ENCODE results near the gene EID2B.
A peak's percentile ranks its signal among the peaks of the same experiment; 100 is the strongest.

Gene EID2B, protein sequence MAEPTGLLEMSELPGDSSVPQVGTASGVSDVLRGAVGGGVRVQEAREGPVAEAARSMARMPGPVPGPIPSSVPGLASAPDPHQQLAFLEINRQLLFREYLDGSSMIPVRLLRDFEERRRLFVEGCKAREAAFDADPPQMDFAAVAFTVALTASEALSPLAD

DNA sequence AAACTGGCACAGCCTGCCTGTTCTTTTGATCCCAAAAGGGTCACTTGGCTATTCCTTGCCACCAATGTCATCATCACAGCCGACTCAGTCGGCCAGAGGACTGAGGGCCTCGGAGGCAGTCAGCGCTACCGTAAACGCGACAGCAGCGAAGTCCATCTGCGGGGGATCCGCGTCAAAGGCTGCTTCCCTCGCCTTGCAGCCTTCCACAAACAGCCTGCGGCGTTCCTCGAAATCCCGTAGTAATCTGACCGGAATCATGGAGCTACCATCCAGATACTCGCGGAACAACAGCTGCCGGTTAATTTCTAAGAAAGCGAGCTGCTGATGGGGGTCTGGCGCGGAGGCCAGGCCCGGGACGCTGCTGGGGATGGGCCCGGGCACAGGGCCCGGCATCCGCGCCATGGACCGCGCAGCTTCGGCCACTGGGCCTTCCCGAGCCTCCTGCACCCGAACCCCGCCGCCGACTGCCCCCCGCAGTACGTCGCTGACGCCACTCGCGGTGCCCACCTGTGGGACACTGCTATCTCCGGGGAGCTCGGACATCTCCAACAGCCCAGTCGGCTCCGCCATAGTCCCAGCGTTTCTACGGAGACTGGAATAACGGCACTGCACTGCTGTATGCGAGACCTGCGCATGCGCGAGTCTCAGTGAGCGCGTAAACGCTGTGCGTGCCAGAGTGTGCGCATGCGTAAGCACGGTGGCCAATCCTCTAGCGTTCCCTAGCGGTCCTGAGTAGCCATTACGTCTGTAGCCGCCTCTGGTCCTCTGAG, at the start of gene EID2B:
Gene EID2B (minus strand): TSS at position 620 of the 770 bp plus-strand sequence. CDS start 50 bp downstream, at position 570.
- DNase-seq: peak; percentile 96

DNA sequence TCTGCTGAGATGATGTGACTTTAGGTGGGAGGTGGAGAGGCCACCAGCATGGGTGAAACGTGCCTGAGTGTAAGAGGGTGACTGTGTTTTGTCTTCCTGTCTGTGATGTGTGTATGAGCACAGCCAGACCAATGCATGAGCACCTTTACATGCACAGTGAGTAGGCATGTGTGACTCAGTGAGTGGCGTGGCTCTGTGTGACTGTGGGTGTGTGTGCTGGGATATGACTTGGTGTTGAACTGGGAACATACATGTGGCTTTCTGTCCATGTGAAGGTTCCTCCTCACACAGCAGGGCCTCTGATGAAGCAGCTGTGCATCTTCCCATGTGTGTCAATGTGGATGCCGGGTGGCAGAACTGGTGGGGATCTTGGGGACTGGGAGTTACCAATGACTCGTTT, 49.8 kb upstream of the EID2B start:
- DNase-seq: no peak

DNA sequence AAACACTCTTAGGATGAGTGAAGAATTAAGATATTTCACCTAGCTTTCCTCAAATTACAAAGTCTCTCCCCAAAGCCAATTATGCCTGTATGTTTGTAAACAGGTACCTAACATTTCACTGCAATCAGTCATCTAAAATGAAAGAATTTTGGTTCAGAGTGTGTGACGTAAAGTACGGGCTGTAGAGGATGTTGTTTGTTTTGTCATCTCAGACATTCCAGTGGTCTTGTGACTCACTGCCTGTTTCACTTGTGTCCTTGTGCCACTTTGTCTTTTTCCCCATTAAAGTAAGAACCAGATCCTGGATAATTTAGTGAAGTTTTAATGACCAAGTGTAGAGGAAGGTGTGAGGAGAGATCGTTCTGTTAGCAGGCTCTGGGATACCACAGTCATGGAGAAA, 36.0 kb upstream of the EID2B start:
- no peak for DNase-seq

DNA sequence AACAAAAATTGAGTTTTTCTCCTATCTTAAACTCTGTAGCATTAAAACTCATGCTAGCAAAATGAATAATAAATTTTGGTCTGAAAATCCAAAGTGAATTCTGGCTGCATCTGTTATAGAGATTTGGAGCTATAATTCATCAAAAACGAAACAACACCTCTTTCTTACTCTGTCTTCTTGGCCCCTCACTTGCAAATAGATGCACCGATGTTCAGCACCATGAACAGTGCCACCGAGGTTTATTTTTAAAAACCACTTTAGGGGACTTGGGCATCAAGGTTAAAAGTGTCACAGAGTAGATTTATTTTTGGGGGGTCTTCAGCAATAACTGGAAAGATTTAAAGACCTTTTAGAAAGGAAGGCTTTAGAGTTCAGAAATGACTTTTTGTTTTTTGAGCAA, 33.4 kb upstream of the EID2B start:
- DNase-seq: no peak

DNA sequence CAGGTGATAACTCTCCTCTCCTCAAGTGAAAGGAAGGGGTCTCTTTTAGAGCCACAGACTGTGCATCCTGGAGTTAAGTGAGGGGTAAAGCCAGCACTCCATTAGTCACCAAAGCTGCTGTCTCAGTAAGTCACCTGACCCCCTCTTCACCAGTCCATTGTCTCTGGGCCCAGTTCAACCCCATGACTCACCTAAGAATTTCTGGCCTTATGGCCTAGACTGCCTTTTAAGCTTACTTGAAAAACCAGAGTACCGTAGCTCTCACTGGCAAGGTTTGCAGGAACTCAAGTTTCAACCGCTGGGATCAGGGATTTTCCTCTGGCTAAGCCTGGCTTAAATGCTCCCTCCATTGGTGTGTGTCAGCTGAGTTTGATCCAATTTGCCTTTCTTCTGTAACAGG, 30.8 kb upstream of the EID2B start:
- no peak for DNase-seq

DNA sequence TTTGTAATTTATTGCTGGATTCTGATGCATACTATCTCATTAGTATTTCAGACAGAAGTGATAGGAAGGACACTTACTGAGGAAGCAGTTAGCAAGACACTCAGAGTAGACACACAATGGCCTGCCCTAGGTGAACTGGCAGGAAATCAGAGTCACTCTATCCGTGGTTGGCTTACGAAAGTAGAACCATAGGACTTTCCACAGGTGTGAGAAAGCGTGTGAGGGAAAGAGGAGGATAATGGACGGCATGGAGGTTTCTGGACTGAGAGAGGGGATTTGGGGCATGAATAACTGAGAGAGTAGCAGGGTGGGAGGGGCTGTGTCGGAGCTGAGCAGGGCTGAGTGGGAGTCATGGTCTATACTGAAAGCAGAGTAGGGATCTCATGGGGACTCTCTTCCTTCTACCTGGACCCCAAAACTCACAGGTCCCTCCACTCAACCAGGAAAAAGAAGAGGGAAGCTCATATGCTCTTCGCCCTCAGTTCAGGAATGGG, 26.0 kb upstream of the EID2B start:
- DNase-seq: peak; percentile 43

DNA sequence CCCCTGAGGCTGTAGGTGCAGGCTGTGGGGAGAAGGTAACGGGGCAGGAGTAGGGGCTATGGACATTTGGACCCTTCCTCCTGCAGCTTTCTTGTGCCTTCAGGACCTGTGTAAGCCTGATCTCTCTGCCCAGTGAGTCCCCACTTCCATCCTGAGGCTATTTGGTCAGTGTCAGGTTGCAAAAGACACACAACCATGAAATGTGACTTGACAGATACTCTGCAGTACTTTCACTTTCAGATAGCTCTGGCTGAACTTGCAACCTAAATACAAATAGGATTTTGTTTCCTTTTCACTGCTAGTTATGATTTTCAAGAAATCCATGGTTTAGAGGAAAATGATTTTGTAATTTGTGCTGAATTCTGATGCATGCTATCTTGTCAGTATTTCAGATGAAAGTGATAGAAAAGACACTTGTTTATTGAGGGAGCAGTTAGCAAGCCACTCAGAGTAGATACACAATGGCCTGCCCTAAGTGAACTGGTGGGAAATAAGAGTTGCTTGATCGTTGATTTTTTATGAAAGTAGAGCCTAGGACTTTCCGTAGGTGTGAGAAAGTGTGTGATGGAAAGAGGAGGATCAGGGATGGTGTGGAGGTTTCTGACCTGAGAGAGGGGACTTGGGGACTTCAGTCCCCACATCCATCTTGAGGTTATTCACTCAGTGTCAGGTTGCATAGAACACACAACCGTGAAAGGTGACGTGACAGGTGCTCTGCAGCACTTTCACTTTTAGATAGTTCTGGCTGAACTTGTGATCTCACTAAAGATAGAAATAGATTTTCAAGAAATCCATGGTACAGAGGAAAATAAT, 25.4 kb upstream of the EID2B start:
- peak; percentile 46 for DNase-seq

DNA sequence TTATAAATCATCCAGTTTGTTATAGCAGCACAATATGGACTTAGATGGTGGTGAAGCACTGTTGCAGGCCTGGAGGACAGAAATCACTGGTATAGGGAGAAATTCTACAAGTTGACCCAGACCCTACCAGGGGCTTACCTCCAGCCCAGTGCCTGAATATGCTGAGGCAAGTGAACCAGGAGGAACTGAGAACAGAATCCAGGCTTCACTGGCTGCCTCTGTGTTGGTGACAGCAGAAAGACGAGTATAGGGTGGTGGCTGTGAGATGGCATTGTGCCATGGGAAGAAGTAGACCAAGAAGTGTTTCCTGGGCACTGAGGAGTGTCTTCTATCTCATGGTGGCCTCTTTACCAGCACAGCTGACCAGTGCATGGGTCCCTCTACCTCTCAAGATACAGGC, 23.2 kb upstream of the EID2B start:
- DNase-seq: no peak

DNA sequence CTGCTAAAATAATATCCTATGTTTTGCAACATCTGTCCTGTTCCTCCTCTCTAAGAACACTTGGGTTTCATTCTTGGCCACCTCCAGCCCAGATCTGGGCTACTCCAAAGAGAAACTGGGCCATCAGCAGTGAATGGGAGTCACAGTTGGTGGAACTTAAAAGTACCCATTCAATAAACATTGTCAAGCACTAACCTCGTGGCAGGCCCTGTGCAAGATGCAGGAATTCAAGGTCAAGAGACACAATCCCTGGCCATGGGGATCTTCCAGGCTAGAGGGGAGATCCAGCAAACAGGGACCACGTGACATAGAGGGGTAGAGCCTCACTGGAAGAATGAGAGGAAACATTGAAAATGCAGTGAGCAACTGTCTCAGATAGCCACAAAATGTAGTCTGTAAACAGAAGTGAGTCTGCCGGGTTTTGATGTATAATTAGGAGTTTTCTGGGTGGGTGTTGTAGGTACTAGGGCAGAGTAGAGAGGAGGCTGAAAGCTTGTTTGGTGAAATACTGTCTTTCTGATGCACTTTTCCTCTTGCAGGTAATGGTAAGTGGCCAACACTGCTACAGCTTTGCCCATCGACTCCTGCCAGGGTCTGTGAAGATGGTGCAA, 22.2 kb upstream of the EID2B start:
- DNase-seq: no peak

DNA sequence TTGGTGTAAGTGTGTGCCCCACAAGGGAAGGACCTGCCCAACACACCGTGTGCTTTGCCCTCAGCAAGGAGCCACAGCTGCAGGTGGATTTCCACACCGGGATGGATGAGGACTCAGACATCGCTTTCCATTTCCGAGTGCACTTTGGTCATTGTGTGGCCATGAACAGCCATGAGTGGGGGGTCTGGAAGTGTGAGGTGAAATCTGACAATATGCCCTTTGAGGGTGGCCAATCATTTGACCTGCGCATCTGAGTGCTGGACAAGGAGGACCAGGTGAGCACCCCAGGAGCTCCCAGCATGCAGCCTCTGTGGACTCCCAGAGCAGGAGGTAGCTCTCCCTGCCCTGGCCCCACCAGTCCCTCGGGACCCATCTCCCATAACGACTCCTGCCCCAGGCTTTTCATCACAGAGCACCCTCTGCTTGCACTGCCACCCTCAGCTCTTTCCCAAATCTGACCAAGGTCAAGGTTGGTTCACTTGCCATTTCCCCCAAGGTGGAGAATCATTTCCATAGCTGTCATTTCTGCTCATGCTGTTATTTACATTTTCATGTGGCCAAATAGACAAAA, 20.5 kb upstream of the EID2B start:
- DNase-seq: no peak

DNA sequence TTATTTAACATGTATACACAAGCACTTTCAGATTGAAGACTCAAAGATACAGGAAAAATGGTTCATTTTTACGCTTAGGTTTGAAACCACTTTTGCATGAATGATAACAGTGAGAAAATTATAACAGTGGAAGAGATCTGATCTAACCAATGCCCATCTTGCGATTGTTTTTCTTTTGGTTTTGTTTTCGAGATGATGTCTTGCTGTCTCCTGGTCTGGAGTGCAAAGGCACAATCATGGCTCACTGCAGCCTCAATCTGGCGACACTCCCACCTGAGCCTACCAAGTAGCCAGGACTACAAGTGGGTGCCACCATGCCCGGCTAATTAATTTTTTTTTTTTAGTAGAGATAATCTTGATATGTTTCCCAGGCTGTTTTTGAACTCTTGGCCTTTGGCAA, 17.5 kb upstream of the EID2B start:
- no peak for DNase-seq

DNA sequence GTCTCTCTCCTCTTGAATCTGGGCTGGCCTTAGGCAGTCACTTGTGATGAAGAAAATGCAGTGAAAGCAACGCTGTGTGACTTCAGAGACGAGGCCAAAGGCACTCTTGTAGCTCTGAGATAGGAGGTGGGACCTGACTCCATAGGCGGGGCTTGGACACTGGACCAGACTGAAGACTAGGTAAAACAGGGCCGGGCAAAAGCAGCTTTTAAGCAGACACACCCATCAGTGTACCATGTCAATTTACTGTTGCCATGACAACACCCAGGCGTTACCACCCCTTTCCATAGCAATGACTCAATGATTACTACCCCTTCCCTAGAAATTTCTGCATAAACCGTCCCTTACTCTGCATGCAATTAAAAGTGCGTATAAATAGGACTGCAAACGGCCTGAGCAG, 13.9 kb upstream of the EID2B start:
- DNase-seq: no peak

DNA sequence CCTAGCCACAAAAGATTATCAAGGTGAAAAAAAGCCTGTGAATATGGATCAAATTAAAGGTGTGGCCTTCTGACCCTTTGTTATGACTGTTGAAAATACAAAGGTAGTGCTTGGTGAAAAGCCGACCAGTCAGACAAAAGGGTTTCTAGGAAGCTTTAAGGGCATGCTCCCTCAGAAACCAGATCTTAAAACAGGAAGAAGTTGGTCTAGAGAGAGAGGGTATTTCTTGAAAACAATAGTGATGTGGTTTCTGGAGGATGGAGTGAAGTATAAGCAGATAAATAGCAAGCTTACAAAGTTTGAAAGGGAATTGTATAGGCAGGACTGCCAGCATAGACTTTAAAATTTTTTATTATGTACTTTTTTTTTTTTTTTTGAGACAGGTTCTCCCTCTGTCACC, 12.3 kb upstream of the EID2B start:
- DNase-seq: no peak

DNA sequence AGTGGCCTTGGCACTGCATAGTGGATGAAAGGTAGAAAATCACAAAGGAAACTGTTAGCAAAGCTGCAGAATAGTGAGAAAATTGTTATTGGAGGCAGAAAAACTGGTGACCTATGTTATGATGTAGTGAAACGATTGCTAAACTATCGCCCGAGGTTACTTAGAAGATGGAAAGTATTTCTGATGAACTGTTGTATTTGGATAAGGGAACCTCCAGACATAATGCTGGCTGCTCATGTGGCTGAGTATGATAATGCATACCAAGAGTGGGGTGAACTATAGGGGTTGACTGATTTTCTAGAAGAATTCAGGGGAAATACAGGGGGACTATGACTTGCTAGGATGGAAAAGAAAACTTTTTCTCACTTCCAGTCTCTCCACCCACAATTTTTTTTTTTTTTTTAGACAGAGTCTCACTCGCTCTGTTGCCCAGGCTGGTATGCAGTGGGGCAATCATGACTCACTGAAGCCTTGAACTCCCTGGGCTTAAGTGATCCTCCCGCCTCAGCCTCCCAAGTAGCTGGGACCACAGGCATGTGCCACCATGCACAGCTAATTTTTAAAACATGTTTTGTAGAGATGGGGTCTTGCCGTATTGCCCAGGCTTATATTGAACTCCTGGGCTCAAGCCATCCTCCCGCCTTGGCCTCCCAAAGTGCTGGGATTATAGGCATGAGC, 11.7 kb upstream of the EID2B start:
- peak; percentile 41 for DNase-seq

DNA sequence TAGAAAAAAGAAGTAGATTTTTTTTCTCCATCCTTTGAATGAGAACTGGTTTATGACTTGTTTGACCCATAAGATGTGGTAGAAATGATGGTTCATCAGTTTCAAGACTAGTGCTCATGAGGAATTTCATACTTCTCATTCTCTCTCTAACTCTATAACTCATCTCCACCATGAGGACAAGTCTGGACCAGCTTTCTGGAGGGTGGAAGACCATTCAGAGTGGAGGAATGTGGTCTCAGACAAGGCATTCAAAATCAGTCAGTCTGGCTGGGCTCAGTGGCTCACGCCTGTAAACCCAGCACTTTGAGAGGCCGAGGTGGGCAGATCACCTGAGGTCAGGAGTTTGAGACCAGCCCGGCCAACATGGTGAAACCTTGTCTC, 10.8 kb upstream of the EID2B start:
- no peak for DNase-seq

DNA sequence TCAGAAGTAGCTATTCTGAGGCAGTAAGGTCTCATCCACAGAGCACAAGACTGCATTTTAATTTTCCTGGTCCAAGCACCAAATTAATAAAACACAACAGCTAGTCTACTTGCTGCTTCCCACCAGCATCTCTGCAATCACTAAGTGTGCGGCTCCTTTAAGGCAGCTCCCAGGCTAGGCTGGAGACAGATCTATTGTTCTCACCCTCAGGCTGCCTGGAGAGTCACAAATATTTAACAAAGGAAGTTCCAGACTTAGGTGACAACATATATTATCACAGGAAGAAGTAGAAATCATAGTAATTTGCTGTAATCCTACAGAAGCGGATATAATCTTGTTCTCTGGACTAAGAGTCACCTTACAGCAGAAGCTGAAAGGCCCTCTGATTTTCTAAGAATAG, 9.6 kb upstream of the EID2B start:
- DNase-seq: no peak

DNA sequence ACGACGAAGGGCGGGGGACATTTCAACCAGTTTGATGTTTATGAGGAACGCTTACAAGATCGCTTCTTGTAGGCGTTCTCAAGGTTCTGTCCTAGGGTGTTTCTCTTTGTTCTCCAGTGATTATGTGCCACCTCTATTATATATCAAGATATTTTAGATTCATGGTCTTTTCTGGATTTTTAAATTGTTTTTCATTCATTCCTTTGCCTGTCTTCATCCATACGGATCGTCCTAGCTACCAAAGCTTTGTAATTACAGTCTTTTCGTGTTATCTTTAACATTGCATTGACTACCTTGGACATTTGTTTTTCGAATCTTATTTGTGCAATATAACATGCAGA, 7.7 kb upstream of the EID2B start:
- DNase-seq: no peak

DNA sequence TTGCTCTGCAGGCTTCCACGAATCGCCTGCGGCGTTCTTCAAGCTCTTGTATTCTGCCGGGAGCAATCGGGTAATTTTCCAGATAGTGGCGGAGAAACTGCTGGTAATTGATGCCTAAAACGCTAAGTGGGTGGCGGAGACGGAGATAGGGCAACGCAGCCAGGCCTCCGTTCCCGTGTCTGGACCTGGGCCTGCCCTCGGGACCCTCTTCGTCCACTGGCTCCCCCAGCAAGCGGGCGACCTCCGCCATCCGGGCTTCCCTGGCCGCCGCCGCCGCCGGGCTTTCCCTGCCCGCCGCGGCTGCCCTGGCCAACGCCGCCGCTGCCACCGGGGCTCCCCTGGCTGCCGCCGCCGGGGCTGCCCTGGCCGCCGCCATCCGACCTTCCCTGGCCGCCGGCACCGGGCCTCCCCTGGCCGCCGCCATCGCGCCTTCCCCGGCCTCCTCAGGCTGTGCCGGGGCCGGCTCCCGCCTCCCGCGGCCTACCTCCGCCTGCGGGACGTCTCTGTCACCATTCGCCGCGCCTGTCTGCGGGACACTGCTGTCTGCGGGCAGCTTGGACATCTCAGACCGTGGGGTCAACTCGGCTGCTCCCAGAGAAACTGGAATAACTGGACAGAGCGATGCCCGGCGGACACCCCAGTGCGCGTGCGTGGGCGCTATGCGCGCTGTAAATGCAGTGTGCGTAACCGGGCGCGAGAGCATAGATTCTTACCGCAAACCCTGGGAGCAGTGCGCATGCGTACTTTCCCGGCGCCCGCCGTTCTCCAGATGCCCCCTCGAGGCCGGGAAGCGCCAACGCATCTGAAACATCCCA, 7.1 kb upstream of the EID2B start, which contains the start of gene EID2:
Gene EID2 (minus strand): TSS at position 644 of the 815 bp plus-strand sequence. CDS start 82 bp downstream, at position 562.
- DNase-seq: peak; percentile 96

DNA sequence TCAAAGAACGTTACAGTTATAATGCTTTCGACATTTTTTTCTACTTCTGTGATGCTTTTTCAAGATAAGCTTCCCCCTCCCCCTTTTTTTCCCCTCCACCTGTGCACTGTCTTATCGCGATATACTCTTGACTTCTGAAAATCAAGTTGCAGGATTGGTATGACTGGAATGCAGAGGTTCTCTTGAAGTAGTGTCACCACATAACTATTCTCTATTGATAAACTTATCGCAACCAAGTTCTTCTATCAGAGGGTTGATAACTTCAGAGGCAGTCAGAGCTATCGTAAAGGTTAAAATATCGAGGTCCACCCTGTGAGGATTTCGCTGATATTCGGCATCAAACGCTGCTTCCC, 6.5 kb upstream of the EID2B start:
- DNase-seq: no peak

DNA sequence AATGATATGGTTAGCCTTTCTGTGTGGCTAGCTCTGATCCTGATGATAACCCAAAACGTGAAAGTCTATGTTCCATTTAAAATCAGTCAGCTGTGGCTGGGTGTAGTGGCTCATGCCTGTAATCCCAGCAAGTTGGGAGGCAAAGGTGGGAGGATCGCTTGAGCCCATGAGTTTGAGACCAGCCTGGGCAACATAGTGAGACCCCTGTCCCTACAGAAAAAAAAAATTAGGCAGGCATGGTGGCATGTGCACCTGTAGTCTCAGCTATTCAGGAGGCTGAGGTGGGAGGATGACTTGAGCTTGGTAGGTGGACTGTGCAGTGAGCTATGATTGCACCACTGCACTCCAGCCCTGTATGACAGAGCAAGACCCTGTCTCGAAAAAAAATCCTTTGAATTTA, 1.1 kb upstream of the EID2B start:
- DNase-seq: no peak

DNA sequence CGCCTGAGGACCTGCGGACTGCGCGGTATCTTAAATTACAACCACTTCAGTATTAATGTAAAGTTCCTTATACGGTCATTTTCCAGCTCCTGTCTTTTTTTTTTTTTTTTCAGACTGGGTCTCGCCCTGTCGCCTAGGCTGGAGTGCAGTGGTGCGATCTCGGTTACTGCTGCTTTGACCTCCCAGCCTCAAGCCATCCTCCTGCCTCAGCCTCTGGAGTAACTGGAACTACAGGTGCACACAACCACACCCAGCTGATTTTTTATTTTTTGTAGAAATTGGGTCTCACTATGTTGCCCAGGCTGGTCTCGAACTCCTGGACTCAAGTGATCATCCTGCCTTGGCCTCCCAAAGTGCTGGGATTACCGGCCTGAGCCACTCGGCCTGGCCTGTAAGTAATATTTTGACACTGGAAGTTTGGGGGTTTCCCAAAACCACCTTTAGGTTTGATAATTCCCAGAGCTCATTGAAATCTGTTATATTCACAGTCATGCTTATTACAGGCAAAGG, 406 bp upstream of the EID2B start:
- no peak for DNase-seq

All from CD4-positive, alpha-beta T cell treated with Interleukin-6 for 4 hours (primary cell).